Astrocyte (in vitro differentiated cells and primary cell): ENCODE results near the gene DISC1. TPM values are rescaled to one million over a fixed set of nuclear protein-coding genes. Genes with fewer than 3 reads are reported as not detected.
A peak's percentile ranks its signal among the peaks of the same experiment; 100 is the strongest.

Experiments
- DNase-seq: peaks from one replicate; pipeline ENCODE4 v3.0.0-alpha.2; 2010; ENCODE audit warnings: low read depth
- FAIRE-seq: peaks from 2 replicates; lab custom pipeline; 2011; peaks lifted over from hg19 to GRCh38; lab: Jason Lieb, UNC
- H2AFZ ChIP-seq: 2 replicates; pipeline ENCODE4 v1.6.0; 2012; ENCODE audit warnings: low read depth, low read length, inconsistent platforms
- H3K27ac ChIP-seq: 2 replicates; pipeline ENCODE4 v1.5.1; 2011; ENCODE audit warnings: low read depth, low read length, inconsistent platforms
- H3K27me3 ChIP-seq: 2 replicates; pipeline ENCODE4 v1.6.0; 2011; ENCODE audit warnings: low read length, inconsistent platforms; ENCODE audit not compliant: insufficient read depth
- H3K36me3 ChIP-seq: 2 replicates; pipeline ENCODE4 v1.5.1; 2011; ENCODE audit warnings: low read length, inconsistent platforms; ENCODE audit not compliant: insufficient read depth
- H3K4me1 ChIP-seq: 2 replicates; pipeline ENCODE4 v1.5.1; 2011; ENCODE audit warnings: low read length, inconsistent platforms; ENCODE audit not compliant: insufficient read depth
- H3K4me2 ChIP-seq: 2 replicates; pipeline ENCODE4 v1.6.0; 2012; ENCODE audit warnings: low read length, inconsistent platforms
- H3K4me3 ChIP-seq: 2 replicates; pipeline ENCODE4 v1.5.1; 2011; ENCODE audit warnings: low read depth, mild to moderate bottlenecking, low read length, inconsistent platforms; ENCODE audit not compliant: insufficient read depth
- H3K79me2 ChIP-seq: 2 replicates; pipeline ENCODE4 v1.6.0; 2012; ENCODE audit warnings: mild to moderate bottlenecking, low read length, inconsistent platforms; ENCODE audit not compliant: insufficient read depth
- H3K9ac ChIP-seq: 2 replicates; pipeline ENCODE4 v1.6.0; 2012; ENCODE audit warnings: mild to moderate bottlenecking, low read length, inconsistent platforms
- H3K9me3 ChIP-seq: 2 replicates; pipeline ENCODE4 v1.5.1; 2012; ENCODE audit warnings: low read depth, mild to moderate bottlenecking, low read length, inconsistent platforms; ENCODE audit not compliant: insufficient read depth
- H4K20me1 ChIP-seq: 2 replicates; pipeline ENCODE4 v1.6.0; 2012; ENCODE audit warnings: low read length, inconsistent platforms; ENCODE audit not compliant: insufficient read depth
- H3K27ac Mint-ChIP-seq: one replicate; pipeline ENCODE4 v1.8.0; 2021; ENCODE audit warnings: mild to moderate bottlenecking, mixed read lengths; ENCODE audit not compliant: unreplicated experiment
- H3K27me3 Mint-ChIP-seq: one replicate; pipeline ENCODE4 v1.8.0; 2021; ENCODE audit warnings: low read depth, mixed read lengths; ENCODE audit not compliant: unreplicated experiment
- H3K36me3 Mint-ChIP-seq: one replicate; pipeline ENCODE4 v1.8.0; 2021; ENCODE audit warnings: low read depth, mixed read lengths; ENCODE audit not compliant: unreplicated experiment
- H3K4me1 Mint-ChIP-seq: one replicate; pipeline ENCODE4 v1.8.0; 2021; ENCODE audit warnings: low read depth, mixed read lengths; ENCODE audit not compliant: unreplicated experiment
- H3K4me3 Mint-ChIP-seq: one replicate; pipeline ENCODE4 v1.8.0; 2021; ENCODE audit warnings: mild to moderate bottlenecking, moderate library complexity, mixed read lengths; ENCODE audit not compliant: unreplicated experiment
- H3K9me3 Mint-ChIP-seq: one replicate; pipeline ENCODE4 v1.8.0; 2021; ENCODE audit warnings: mild to moderate bottlenecking, mixed read lengths; ENCODE audit not compliant: unreplicated experiment
- CTCF ChIP-seq: IDR thresholded peaks from 2 replicates; pipeline ENCODE4 v1.5.1; 2011; ENCODE audit warnings: low read depth, mild to moderate bottlenecking, inconsistent platforms, low read length, moderate library complexity; ENCODE audit not compliant: insufficient read depth
- EZH2 ChIP-seq: IDR thresholded peaks from 2 replicates; pipeline ENCODE4 v1.6.1; 2012; ENCODE audit warnings: mild to moderate bottlenecking, low read length, inconsistent platforms; ENCODE audit not compliant: insufficient read depth
- total RNA-seq: library from RNA; stranded (reverse); gene quantifications from 2 replicates; pipeline ENCODE4 v1.2.1, GENCODE V29; 2021

The DISC1 gene
- total RNA-seq, 1 donor from 2014 or later = 9.1 TPM

- no peak overlapping the region for H3K27ac ChIP-seq
- H4K20me1 ChIP-seq = no peaks in the 10 kb centered on the region
- TF ChIP-seq EZH2 (no peak), CTCF (no peak)
- Mint-ChIP-seq H3K36me3 (no peaks in the 10 kb centered on the region), H3K4me1 (peaks cover 21% of the 10 kb centered on the region), H3K4me3 (no peak overlapping the region), H3K27me3 (no peaks in the 10 kb centered on the region), H3K27ac (no peak overlapping the region), H3K9me3 (no peaks in the 10 kb centered on the region)
- no peak overlapping the region for H3K4me3 ChIP-seq
- H3K9ac ChIP-seq = no peak overlapping the region
- no peak overlapping the region for H3K4me2 ChIP-seq
- FAIRE-seq (no peak), DNase-seq (no peak)
- H3K36me3 ChIP-seq = no peaks in the 10 kb centered on the region
- H3K79me2 ChIP-seq = no peaks in the 10 kb centered on the region
- peaks cover 16% of the 10 kb centered on the region for H3K4me1 ChIP-seq
- no peaks in the 10 kb centered on the region for H3K9me3 ChIP-seq
- no peaks in the 10 kb centered on the region for H3K27me3 ChIP-seq
- no peak overlapping the region for H2AFZ ChIP-seq
Measured at GRCh38 chr1:231826566-231826965, 200.0 kb downstream of the DISC1 start.

- no peaks in the 10 kb centered on the region for H3K27me3 Mint-ChIP-seq
- Histone ChIP-seq H3K27me3 (no peaks in the 10 kb centered on the region), H3K27ac (peak overlapping the region; percentile 93), H4K20me1 (no peaks in the 10 kb centered on the region), H3K9ac (peak overlapping the region; percentile 68), H2AFZ (no peak overlapping the region), H3K36me3 (no peaks in the 10 kb centered on the region), H3K4me2 (peak overlapping the region; percentile 76), H3K79me2 (no peaks in the 10 kb centered on the region), H3K4me1 (peaks cover 16% of the 10 kb centered on the region), H3K9me3 (no peaks in the 10 kb centered on the region), H3K4me3 (peak overlapping the region; percentile 47)
- H3K4me3 Mint-ChIP-seq = peak overlapping the region; percentile 13
- no peak for FAIRE-seq
- peaks cover 30% of the 10 kb centered on the region for H3K4me1 Mint-ChIP-seq
- H3K27ac Mint-ChIP-seq = peak overlapping the region; percentile 90
- TF ChIP-seq EZH2 (no peak), CTCF (no peak)
- DNase-seq = peak; percentile 95
- H3K36me3 Mint-ChIP-seq = no peaks in the 10 kb centered on the region
- H3K9me3 Mint-ChIP-seq = no peaks in the 10 kb centered on the region
Measured at GRCh38 chr1:231827337-231828105, 200.9 kb downstream of the DISC1 start.
